Measurements from ENCODE around the gene ARID1B.

DNA sequence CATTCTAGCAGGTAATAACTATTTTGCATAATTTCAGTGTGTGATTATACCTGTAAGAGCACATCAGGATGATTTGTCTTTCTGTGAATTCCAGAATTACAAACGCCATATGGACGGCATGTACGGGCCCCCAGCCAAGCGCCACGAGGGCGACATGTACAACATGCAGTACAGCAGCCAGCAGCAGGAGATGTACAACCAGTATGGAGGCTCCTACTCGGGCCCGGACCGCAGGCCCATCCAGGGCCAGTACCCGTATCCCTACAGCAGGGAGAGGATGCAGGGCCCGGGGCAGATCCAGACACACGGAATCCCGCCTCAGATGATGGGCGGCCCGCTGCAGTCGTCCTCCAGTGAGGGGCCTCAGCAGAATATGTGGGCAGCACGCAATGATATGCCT, 423.4 kb downstream of the ARID1B start:
- no peak for TF ChIP-seq SIN3A (IDR thresholded peaks at IDR 0.05; ENCODE audit: borderline replicate concordance, insufficient read depth, low read length)
- TF ChIP-seq POLR2AphosphoS5 (IDR thresholded peaks at IDR 0.05; ENCODE audit: low read depth, low read length): no peak
- no peak for TF ChIP-seq TAF1 (IDR thresholded peaks at IDR 0.05; ENCODE audit: borderline replicate concordance, insufficient read depth, low read length)
